Stomach smooth muscle (tissue), 2 donors: Measurements from ENCODE around the gene FAM78B.

Experiments
- H3K27ac ChIP-seq: one replicate; pipeline ENCODE4 v1.7.0; 2013; ENCODE audit warnings: mild to moderate bottlenecking, low read length, inconsistent platforms
- H3K27me3 ChIP-seq, 2 donors: one replicate each; pipeline ENCODE4 v1.7.0; 2013; ENCODE audit warnings: low read length in 2 of 2; ENCODE audit not compliant: insufficient read depth in 2 of 2, control insufficient read depth in 1 of 2
- H3K36me3 ChIP-seq, 2 donors: one replicate each; pipeline ENCODE4 v1.7.0; 2013; ENCODE audit warnings: low read length in 2 of 2; ENCODE audit not compliant: control insufficient read depth in 2 of 2, insufficient read depth in 2 of 2
- H3K4me1 ChIP-seq: one replicate; pipeline ENCODE4 v1.7.0; 2013; ENCODE audit warnings: low read length; ENCODE audit not compliant: control insufficient read depth, insufficient read depth
- H3K4me3 ChIP-seq, 2 donors: one replicate each; pipeline ENCODE4 v1.7.0; 2013; ENCODE audit warnings: low read length in 2 of 2
- H3K9ac ChIP-seq, 2 donors: one replicate each; pipeline ENCODE4 v1.7.0; 2013; ENCODE audit warnings: low read length in 2 of 2, mild to moderate bottlenecking in 1 of 2
- H3K9me3 ChIP-seq, 2 donors: one replicate each; pipeline ENCODE4 v1.7.0; 2013; ENCODE audit warnings: low read length in 2 of 2; ENCODE audit not compliant: control insufficient read depth in 2 of 2
- donor health status: healthy.
- donor health status: Pancreatic carcinoma.

FAM78B gene

GRCh38 chr1:166184012-166184411 lies 17.2 kb upstream of the FAM78B start:
- H3K27me3 ChIP-seq: peaks cover 0 to 5% of the 10 kb centered on the region in 2 donors
- H3K4me1 ChIP-seq: no peaks in the 10 kb centered on the region

GRCh38 chr1:166182281-166182680 lies 15.5 kb upstream of the FAM78B start:
- Histone ChIP-seq H3K36me3 (no peaks in the 10 kb centered on the region), H3K4me1 (no peaks in the 10 kb centered on the region), H3K4me3 (no peak overlapping the region), H3K9ac (no peak overlapping the region), H3K27me3 (peaks cover 0 to 5% of the 10 kb centered on the region in 2 donors), H3K27ac (no peak overlapping the region), H3K9me3 (no peaks in the 10 kb centered on the region)

More at GRCh38 chr1:166184012-166184411, 17.2 kb upstream of the FAM78B start:
- Histone ChIP-seq H3K36me3 (no peaks in the 10 kb centered on the region), H3K9ac (no peak overlapping the region), H3K4me3 (no peak overlapping the region), H3K27ac (no peak overlapping the region), H3K9me3 (no peaks in the 10 kb centered on the region)

GRCh38 chr1:166176416-166176815 lies 9.6 kb upstream of the FAM78B start:
- Histone ChIP-seq H3K9me3 (no peaks in the 10 kb centered on the region), H3K27ac (no peak overlapping the region), H3K9ac (no peak overlapping the region), H3K4me1 (no peaks in the 10 kb centered on the region), H3K4me3 (no peak overlapping the region), H3K27me3 (peaks cover 0 to 3% of the 10 kb centered on the region in 2 donors), H3K36me3 (no peaks in the 10 kb centered on the region)

- Histone ChIP-seq H3K4me3 (no peak overlapping the region), H3K9ac (no peak overlapping the region), H3K36me3 (no peaks in the 10 kb centered on the region), H3K9me3 (no peaks in the 10 kb centered on the region), H3K4me1 (no peaks in the 10 kb centered on the region), H3K27ac (no peak overlapping the region), H3K27me3 (peaks cover 0 to 3% of the 10 kb centered on the region in 2 donors)
Measured at GRCh38 chr1:166175032-166175431, 8.2 kb upstream of the FAM78B start.

- no peak overlapping the region for H3K4me3 ChIP-seq
- H3K9ac ChIP-seq: no peak overlapping the region
- H3K27me3 ChIP-seq: peaks cover 0 to 3% of the 10 kb centered on the region in 2 donors
- no peaks in the 10 kb centered on the region for H3K4me1 ChIP-seq
- no peaks in the 10 kb centered on the region for H3K9me3 ChIP-seq
- H3K36me3 ChIP-seq: no peaks in the 10 kb centered on the region
- no peak overlapping the region for H3K27ac ChIP-seq
Measured at GRCh38 chr1:166174108-166174507, 7.3 kb upstream of the FAM78B start.

GRCh38 chr1:166172106-166172505 lies 5.3 kb upstream of the FAM78B start:
- no peaks in the 10 kb centered on the region for H3K9me3 ChIP-seq
- H3K9ac ChIP-seq: no peak overlapping the region
- no peaks in the 10 kb centered on the region for H3K36me3 ChIP-seq
- peaks cover 0 to 3% of the 10 kb centered on the region in 2 donors for H3K27me3 ChIP-seq
- H3K27ac ChIP-seq: no peak overlapping the region
- peaks cover 6% of the 10 kb centered on the region for H3K4me1 ChIP-seq
- no peak overlapping the region for H3K4me3 ChIP-seq

GRCh38 chr1:166170726-166171125 lies 3.9 kb upstream of the FAM78B start:
- H3K9me3 ChIP-seq: no peaks in the 10 kb centered on the region
- no peak overlapping the region for H3K9ac ChIP-seq
- H3K27me3 ChIP-seq: peaks cover 0 to 3% of the 10 kb centered on the region in 2 donors
- peaks cover 9% of the 10 kb centered on the region for H3K4me1 ChIP-seq
- H3K36me3 ChIP-seq: no peaks in the 10 kb centered on the region
- no peak overlapping the region for H3K4me3 ChIP-seq
- H3K27ac ChIP-seq: no peak overlapping the region

- no peaks in the 10 kb centered on the region for H3K36me3 ChIP-seq
- H3K4me3 ChIP-seq: no peak overlapping the region
- H3K27me3 ChIP-seq: peaks cover 0 to 3% of the 10 kb centered on the region in 2 donors
- H3K4me1 ChIP-seq: peaks cover 13% of the 10 kb centered on the region
- H3K27ac ChIP-seq: no peak overlapping the region
- H3K9me3 ChIP-seq: no peaks in the 10 kb centered on the region
- no peak overlapping the region for H3K9ac ChIP-seq
Measured at GRCh38 chr1:166170075-166170474, 3.3 kb upstream of the FAM78B start.

GRCh38 chr1:166169182-166169581 lies 2.4 kb upstream of the FAM78B start:
- Histone ChIP-seq H3K27ac (no peak overlapping the region), H3K27me3 (peaks cover 0 to 3% of the 10 kb centered on the region in 2 donors), H3K9ac (no peak overlapping the region), H3K9me3 (no peaks in the 10 kb centered on the region), H3K4me1 (peaks cover 13% of the 10 kb centered on the region), H3K36me3 (no peaks in the 10 kb centered on the region), H3K4me3 (no peak overlapping the region)

- Histone ChIP-seq H3K27me3 (no peaks in the 10 kb centered on the region), H3K9me3 (no peaks in the 10 kb centered on the region), H3K9ac (peak overlapping the region; percentile 40 to 80), H3K36me3 (no peaks in the 10 kb centered on the region), H3K4me3 (peak overlapping the region; percentile 62 to 76), H3K27ac (no peak overlapping the region), H3K4me1 (peaks cover 13% of the 10 kb centered on the region)
Measured at GRCh38 chr1:166167572-166167925, 748 bp upstream of the FAM78B start.

- no peak overlapping the region for H3K9ac ChIP-seq
- peaks cover 13% of the 10 kb centered on the region for H3K4me1 ChIP-seq
- H3K27me3 ChIP-seq: no peaks in the 10 kb centered on the region
- H3K9me3 ChIP-seq: no peaks in the 10 kb centered on the region
- no peaks in the 10 kb centered on the region for H3K36me3 ChIP-seq
- peak overlapping the region in 1 of 2 donors; percentile 76 for H3K4me3 ChIP-seq
- no peak overlapping the region for H3K27ac ChIP-seq
Measured at GRCh38 chr1:166166329-166166697, 488 bp downstream of the FAM78B start.
